ENCODE data around the gene GFRA1.

Gene GFRA1

DNA sequence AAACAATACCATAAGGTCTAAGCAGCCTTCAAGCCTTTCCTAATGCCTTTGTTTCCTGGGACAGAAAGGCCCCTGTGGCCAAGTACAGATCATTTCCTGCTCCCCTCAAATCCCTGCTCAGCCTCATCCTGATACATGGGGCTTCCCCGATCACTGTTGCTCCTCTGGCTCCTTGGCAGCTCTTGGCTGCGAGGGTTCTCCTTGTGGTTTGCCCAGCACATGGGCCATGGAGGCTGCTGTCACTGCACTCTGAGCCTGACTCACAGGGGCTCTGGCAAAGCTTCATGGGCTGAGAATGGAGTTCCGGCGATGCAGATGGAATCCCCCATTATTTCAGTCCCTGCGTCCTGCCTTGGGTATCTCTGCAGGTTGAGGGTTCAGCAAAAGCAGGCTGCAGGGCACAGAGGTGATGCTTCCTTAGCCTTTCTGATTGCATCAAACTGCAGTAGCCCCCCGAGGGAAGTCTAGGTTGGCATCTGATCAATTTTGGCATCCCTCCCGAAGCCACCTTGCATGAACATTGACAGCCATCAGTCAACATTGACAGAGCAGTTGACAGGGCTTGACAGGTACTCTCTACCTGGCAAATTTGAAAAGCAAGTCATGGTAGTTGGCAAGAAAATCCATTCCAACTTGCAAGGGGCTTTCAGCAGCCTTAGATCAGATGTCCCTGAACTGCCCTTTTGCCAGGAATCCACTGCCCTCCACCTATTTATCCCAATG lies 168.6 kb downstream of the GFRA1 start:
- DNase-seq (ENCODE audit: low spot score), result no peak

- no peak for DNase-seq (ENCODE audit: low spot score)
These were observed 169.3 kb downstream of the GFRA1 start for GRCh38 chr10:116103668-116104067.

GRCh38 chr10:116101616-116102315 lies 171.2 kb downstream of the GFRA1 start:
- DNase-seq (ENCODE audit: low spot score), result no peak

DNA sequence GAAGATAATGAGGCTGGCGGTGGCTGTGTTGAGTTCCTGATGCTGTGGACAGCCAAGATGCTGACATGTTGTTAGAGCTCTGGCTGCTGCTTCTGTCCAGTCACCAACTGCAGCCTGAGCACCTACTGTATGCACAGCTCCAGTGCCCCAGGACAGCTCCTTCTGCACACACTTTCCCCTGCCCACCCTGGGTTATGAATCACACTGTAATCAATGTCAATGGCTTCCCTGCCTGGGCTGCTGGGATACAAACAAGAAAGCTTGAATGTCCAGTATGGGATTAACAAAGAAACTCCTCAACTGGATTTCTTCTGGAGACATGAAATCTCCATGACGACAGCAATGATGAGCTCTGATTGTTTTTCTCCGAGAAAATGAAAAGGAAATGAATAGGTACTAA lies 172.0 kb downstream of the GFRA1 start:
- no peak for DNase-seq (ENCODE audit: low spot score)

GRCh38 chr10:116099023-116099420 lies 174.0 kb downstream of the GFRA1 start:
- peak; percentile 18 for DNase-seq (ENCODE audit: low spot score)

DNA sequence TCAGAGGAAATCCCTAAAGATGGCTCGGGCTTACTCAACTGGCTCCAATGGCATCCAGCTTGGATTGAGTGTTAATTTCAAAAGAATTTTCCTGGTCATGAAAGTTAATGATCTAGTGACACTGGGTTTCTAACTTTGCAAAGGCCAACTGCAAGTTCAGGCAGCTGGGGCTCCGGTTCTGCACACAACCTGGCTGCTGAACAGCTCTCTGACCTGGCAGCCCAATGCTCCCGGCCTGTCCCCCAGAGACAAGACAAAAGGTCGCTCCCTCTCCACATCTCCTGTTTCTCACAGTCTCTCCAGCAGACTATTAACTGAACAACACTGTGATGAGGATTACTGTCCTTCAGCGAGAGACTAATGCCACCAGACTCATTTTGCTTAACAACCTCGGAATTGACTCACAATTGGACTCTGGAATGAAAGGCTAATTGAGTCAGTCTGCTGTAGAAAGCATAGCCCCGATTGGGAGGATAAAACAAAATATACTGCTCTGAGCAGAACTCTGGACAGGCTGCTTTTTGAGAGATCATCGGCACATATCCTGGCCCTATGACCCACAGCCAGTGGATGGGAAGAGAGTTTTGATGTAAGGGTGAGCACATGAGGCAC lies 174.5 kb downstream of the GFRA1 start:
- DNase-seq (ENCODE audit: low spot score), result peak; percentile 50

GRCh38 chr10:116097239-116097784 lies 175.7 kb downstream of the GFRA1 start:
- no peak for DNase-seq (ENCODE audit: low spot score)

DNA sequence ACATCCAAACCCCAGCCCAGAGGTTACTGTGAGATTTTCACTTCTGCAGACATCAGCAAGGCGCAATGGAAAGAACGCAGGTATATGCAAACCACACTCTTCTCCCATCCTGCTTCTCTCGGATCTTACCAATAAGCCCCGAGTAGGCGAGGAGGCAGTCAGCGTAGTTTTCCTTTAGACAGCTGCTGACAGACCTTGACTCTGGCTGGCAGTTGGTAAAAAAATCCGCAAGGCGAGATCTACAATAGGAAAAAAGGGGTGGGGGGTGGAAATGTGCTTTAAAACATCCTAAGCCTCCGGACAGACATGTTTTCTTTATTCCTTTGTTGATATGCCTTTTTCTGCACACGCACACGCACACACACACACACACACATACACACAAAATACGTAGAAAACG lies 176.5 kb downstream of the GFRA1 start:
- no peak for DNase-seq (ENCODE audit: low spot score)

- DNase-seq (ENCODE audit: low spot score), result no peak
These were observed 178.7 kb downstream of the GFRA1 start for GRCh38 chr10:116094356-116094755.

DNA sequence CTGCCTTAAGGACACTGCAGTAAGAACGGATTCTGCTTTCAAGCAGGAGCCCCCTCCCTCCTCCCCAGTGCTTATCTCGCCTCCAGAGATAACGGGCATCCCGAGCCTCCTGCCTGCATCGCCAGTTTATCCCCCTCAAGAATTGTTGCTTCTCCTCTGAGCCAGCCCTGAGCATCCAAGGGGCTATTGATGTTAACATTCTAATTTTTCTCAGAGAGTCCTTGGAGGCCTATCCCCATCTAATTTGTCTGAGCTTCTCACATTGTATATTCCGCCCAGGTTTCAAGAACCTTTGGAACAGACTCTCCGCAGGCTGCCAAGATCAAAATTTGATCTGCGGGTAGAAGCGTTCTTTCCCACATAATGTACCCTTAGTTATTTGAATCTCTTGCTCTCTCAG lies 180.0 kb downstream of the GFRA1 start:
- no peak for DNase-seq (ENCODE audit: low spot score)

- no peak for DNase-seq (ENCODE audit: low spot score)
These were observed 184.0 kb downstream of the GFRA1 start for GRCh38 chr10:116088985-116089384.

GRCh38 chr10:116085323-116085722 lies 187.7 kb downstream of the GFRA1 start:
- DNase-seq (ENCODE audit: low spot score), result no peak

DNA sequence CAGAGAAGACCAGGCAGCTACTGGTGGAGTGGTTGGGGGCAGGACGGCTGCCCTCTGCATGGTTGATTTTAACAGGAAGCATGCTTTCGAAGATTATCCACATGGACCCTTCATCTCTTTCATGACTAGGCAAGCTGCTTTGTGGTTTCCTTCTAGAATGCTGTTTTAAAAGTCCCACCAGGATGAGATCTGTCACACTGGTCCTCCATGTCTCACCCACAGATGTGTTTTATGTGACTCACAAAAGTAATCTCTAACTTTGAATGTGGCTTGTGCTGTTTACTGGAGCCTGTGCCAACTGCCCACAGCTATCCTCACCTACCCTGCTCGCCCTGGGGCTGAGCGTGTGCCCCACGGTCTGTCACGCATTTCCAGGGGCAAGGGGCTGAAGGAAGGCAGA lies 188.8 kb downstream of the GFRA1 start:
- DNase-seq (ENCODE audit: low spot score), result no peak

- no peak for DNase-seq (ENCODE audit: low spot score)
These were observed 189.7 kb downstream of the GFRA1 start for GRCh38 chr10:116083226-116083762.

DNA sequence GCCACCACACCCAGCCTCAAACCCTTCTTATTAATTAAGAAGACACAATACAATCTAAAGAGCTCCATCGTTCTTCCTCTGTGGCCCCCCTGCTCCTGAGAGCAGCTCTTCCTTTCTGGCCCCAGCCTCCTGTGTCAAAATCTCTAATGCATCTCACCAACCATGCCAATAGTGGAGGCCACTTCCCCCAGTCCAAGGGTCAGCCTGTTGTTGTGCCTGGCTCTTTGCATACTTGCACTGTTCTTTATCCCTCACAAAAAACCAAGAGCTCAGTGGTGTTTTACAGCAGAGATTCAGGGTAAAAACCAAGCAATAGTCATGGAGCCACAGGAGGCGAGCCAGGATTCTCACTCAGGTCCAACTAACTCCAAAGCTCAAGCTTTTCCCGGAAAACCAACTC lies 190.2 kb downstream of the GFRA1 start:
- no peak for DNase-seq (ENCODE audit: low spot score)

- DNase-seq (ENCODE audit: low spot score), result no peak
These were observed 190.8 kb downstream of the GFRA1 start for GRCh38 chr10:116082206-116082605.

DNA sequence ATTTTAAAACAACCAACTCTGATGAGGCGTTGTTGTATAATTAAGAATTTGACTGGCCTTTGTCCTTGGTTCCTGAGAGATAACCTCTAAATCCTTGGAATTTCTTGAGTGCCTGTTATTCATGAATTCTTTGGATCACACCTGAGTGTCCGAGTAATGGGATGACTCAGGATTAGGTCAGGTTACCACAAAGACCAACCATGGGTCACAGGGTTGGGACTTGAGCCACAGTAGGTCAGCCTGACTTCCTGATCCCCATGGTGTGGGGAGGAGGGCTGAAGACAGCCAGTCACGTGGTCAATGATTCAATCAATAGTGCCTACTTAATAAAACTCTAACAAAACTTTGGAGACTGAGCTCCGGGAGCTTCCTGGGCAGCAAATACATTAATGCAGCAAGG lies 192.5 kb downstream of the GFRA1 start:
- DNase-seq (ENCODE audit: low spot score), result peak; percentile 26

GRCh38 chr10:116079355-116079754 lies 193.7 kb downstream of the GFRA1 start:
- DNase-seq (ENCODE audit: low spot score), result no peak

GRCh38 chr10:116076621-116077020 lies 196.4 kb downstream of the GFRA1 start:
- DNase-seq (ENCODE audit: low spot score), result no peak

GRCh38 chr10:116073510-116073909 lies 199.5 kb downstream of the GFRA1 start:
- no peak for DNase-seq (ENCODE audit: low spot score)

DNA sequence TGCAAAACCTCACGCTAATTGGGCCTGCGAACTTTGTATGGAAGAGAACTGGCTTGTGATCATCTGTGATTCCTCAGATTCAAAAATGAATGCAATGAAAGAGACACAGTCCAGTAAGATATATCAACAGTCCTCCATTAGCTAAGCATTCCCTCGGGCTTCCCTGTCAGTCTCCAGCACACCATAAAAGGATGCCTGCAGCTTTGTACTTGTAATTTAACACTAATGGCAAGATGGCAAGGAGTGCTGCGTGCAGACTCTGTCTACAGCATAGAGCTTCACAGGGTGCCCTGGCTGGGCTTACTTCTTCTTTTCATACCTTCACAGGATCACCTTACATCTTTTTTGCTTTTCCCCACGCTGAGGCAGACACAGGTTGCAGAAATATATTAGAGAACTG lies 200.0 kb downstream of the GFRA1 start:
- no peak for DNase-seq (ENCODE audit: low spot score)

- no peak for DNase-seq (ENCODE audit: low spot score)
These were observed 201.4 kb downstream of the GFRA1 start for GRCh38 chr10:116071453-116072148.

Data from GM03348 (cell line).